GM21529 (cell line): Measurements from ENCODE around the gene THSD4.
"Not testable (repeated sequence)": the region's sequence is repeated elsewhere in the genome, so short reads cannot be mapped to it uniquely, and the experiment has no call there.

Experiments used
- ATAC-seq: cut with Tn5 transposase; IDR thresholded peaks from one replicate; pipeline ENCODE4 v1.9.1; 2021; ENCODE audit not compliant: unreplicated experiment

The THSD4 gene

GRCh38 chr15:71669688-71670087 is 554.4 kb downstream of the THSD4 start:
- ATAC-seq, result no peak

- ATAC-seq, result not testable (repeated sequence)
Measured at GRCh38 chr15:71670222-71670621, 555.0 kb downstream of the THSD4 start.

- no peak for ATAC-seq
Measured at GRCh38 chr15:71674354-71674753, 559.1 kb downstream of the THSD4 start.

GRCh38 chr15:71677352-71677751 is 562.1 kb downstream of the THSD4 start:
- no peak for ATAC-seq

GRCh38 chr15:71677766-71678165 is 562.5 kb downstream of the THSD4 start:
- ATAC-seq, result no peak

GRCh38 chr15:71678191-71678590 is 562.9 kb downstream of the THSD4 start:
- ATAC-seq, result no peak

- ATAC-seq, result no peak
Measured at GRCh38 chr15:71678605-71679004, 563.3 kb downstream of the THSD4 start.

- no peak for ATAC-seq
Measured at GRCh38 chr15:71679223-71679792, 564.0 kb downstream of the THSD4 start.

- no peak for ATAC-seq
Measured at GRCh38 chr15:71679793-71680353, 564.6 kb downstream of the THSD4 start.

GRCh38 chr15:71682001-71682400 is 566.7 kb downstream of the THSD4 start:
- no peak for ATAC-seq

GRCh38 chr15:71683411-71684274 is 568.4 kb downstream of the THSD4 start:
- ATAC-seq, result no peak

GRCh38 chr15:71685420-71685993 is 570.2 kb downstream of the THSD4 start:
- ATAC-seq, result no peak

- ATAC-seq, result no peak
Measured at GRCh38 chr15:71686221-71687050, 571.2 kb downstream of the THSD4 start.

GRCh38 chr15:71687902-71688508 is 572.7 kb downstream of the THSD4 start:
- ATAC-seq, result no peak

- ATAC-seq, result no peak
Measured at GRCh38 chr15:71688509-71689094, 573.3 kb downstream of the THSD4 start.

- ATAC-seq, result no peak
Measured at GRCh38 chr15:71691081-71691457, 575.8 kb downstream of the THSD4 start.

- ATAC-seq, result no peak
Measured at GRCh38 chr15:71691458-71692417, 576.5 kb downstream of the THSD4 start.

- ATAC-seq, result no peak
Measured at GRCh38 chr15:71697236-71697635, 582.0 kb downstream of the THSD4 start.

GRCh38 chr15:71698030-71698429 is 582.8 kb downstream of the THSD4 start:
- no peak for ATAC-seq
